NCI-H82 treated with DMSO at 0.1 percent for 48 hours (cell line): Measurements from ENCODE around the gene SNAI3.

Experiments
- DNase-seq: peaks from one replicate; lab custom pipeline; 2025; ENCODE audit not compliant: unreplicated experiment; lab: John Stamatoyannopoulos, UW

Gene SNAI3

DNA sequence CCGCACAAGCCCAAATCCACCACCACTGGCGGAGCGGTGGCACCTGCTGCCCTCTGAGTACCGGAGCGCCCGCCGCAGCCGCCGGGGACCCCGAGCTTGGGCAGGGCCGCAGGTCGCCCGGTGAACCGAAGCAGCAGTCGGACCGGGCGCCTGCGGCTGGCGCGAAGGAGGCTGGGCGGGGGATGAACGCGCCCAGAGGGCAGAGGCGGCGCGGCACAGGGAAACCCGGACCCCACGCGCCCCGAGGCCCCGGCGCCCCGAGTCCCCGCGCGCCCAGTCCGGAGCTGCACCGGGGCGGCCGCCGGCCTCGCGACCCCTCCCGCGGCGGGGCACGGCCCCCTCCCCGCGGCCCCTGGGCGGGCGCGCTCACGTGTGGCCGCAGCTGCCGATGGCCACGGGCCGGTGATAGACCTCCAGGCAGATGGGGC, 19.5 kb upstream of the SNAI3 start:
- DNase-seq, result no peak

GRCh38 chr16:88705076-88705684, 18.9 kb upstream of the SNAI3 start:
- DNase-seq, result no peak

- no peak for DNase-seq
These were observed 17.4 kb upstream of the SNAI3 start for GRCh38 chr16:88703486-88704309.

GRCh38 chr16:88702371-88703210, 16.3 kb upstream of the SNAI3 start:
- DNase-seq, result no peak

DNA sequence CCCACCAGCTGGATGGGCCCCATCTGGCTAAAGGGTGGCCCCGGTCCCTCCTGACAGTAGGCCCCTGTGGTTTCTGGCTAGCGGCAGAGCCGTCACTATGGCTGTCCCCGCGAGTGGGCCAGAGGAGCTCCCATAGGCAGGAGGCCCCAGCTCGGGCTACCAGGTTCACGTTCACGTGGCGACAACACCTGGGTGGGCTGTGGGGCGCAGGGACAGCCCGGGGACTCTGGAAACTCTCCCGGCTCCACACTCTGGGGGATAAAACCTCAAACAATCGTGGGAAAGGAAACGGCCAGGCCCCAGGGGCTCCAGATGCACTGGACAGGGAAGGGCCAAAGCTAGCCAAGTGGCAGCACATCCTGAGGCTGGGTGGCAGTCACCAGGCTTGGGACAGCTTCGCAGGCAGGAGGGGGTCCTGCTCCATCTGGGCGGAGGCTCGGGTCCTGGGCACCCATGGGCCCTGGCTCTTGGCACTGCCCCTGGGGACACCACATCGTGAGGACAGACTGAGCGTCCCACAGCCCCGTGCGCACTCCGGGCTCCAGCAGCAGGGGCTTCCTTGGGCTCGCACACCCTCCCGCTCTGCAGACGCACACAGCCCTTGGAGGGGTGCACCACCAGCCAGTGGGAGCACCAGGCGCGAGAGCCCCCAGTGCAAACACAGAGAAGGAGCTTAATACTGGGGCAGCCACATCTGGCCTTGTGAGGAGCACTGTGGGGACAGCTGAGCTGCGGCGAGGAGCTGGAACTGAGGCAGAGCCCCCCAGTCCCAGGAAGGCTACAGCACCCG, 15.5 kb upstream of the SNAI3 start:
- DNase-seq, result no peak

GRCh38 chr16:88700636-88701482, 14.6 kb upstream of the SNAI3 start:
- no peak for DNase-seq

DNA sequence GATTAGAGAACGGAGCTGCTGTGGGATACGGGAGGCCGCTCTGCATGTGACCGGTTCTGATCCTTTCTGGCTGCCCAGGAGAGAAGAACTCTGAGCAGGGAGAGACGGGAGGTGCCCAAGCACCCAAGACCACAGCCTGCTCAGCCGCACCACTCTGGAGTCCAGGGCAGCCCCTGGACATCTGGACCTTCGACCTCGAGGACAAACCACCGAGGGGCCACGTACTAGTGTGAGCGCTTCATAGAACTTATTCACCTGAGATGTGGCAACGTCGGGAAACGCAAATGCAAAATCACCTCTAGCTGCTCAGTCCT, 14.0 kb upstream of the SNAI3 start:
- DNase-seq, result no peak

- DNase-seq, result no peak
These were observed 12.9 kb upstream of the SNAI3 start for GRCh38 chr16:88699180-88699579.

DNA sequence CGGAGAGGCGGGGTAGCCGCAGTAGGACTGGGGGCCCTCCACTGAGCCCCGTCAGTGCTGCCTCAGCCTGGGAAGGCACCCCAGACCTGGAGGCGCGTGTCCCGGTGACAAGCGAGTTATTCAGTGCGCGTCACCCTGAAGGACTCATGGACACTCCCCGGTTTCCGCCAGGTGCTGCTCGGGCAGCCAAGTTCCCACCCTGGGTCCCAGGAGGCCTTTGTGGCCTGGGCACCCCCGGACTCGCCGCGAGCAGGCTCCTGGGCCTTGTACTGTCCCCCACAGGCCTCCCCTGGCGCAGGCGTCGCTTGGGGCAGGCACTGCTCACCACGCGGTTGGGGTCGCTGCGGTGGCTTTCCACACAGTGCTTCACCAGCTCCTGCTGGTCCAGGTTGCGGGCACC, 12.3 kb upstream of the SNAI3 start:
- DNase-seq, result no peak

GRCh38 chr16:88697831-88698615, 11.7 kb upstream of the SNAI3 start:
- DNase-seq, result no peak

- DNase-seq, result no peak
These were observed 11.0 kb upstream of the SNAI3 start for GRCh38 chr16:88697116-88697830.

DNA sequence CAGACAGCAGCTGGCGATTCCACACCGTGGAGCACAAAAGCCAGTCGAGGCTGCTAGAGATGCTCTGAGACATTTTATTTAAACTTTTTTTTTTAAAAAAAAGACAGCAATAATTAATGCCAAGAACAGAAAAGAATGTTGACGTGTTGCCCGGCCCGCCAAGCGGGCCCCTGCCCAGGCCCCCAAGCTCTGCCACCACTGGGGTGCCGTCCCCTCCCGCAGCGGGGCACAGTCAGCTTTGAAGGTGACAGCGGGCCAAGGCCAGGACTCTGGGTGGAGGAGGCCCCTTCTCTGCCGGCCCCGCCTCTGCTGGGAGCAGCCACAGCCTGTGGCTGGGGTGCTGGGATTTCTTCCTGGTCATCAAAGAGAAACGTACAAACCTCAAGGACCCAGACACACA, 10.1 kb upstream of the SNAI3 start:
- DNase-seq, result no peak

- no peak for DNase-seq
These were observed 9.4 kb upstream of the SNAI3 start for GRCh38 chr16:88695753-88696152.

DNA sequence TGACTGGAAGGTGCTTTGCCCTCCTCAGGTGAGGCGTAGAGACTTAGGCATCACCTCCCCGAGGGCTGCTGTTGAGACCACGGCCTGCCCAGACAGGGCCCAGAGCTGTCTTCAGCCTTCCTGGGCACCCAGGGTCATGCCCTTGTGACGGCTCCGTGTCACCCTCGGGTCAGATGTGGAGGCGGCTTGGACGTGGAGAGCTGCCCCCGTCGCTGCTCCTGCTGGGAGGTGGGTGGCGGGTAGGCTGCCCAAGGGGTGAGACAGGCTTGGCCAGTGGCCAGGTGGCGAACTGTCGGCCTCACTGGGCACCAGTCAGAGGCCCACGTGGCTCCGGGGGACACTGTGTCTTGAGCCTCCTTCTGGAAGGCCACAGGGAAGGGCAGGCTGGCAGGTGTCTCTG, 8.9 kb upstream of the SNAI3 start:
- DNase-seq, result no peak

DNA sequence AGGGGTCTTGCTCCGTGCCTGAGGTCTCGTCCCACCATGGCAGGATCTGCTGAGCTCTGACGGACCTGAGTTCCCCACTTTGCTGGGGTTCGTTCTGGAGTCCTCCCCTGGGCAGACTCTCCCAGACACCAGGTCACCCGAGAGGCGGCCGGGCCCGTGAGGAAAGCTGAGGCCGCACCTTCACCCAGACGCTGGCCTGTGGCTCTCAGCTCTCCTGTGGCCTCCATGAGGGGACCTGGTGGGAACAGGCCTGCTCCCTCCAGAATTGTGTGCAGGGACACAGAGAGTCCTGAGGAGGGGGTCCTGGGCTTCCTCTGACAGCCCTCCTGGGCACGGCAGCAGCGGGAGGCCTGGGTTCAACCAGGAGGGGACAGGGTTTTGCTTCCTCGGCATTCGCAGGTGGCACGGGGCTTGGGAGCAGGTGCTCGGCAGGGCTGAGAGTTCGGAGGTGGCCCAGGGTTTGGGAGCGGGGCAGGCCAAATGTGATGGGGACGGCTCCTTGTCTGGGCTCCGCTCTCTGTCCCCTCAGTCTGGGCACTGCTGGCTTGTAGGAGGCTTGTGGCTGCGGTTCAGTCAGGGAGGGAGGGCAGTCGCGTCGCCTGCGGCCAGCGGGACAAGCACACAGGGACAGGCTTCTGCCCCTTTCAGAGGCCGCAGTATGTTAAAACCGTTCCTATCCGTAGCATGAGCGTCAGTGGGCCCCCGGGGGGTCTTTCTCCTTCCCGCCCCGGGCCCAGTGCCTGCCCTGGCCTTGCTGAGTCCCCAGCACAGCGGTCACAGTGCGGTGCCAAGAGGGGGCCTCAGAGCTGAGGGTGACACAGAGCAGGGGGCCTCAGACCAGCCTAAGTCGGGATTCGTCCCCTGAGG, 8.1 kb upstream of the SNAI3 start:
- DNase-seq, result no peak

DNA sequence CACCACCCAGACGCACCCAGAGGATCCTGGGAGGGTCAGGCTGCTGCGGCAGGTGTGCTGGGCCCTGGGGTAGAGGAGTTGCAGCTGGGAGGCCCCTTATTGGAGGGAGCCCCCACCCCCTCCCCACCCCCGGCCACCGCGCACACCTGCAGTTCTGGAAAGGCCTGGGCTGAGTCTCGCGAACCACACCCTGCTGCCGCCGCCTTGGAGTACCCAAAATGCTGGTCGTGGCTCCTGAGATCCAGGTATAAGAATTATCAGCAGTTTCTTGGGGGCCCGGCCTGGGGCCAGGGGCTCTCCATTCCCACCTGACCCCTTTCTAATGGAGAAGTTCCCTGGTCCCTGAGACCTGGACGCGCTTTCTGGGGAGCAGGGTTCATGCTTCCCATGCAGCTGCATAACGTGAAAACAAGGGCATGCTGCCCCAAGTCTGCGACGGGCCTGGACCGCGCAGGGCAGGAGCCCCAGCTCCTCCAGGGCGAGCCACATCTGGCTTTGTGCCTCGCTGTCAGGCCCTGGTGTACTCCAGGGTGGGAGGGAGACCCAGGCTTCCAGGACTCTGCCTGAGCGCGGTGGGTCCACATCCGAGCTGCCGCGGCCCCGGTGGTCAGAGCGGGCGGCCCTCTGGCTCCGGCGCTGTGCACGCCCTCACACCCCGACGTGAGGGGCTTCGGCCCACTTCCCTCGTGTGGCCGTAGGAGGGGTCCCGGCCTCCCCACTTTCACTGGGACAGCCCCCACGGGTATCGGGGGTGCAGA, 7.3 kb upstream of the SNAI3 start:
- no peak for DNase-seq

DNA sequence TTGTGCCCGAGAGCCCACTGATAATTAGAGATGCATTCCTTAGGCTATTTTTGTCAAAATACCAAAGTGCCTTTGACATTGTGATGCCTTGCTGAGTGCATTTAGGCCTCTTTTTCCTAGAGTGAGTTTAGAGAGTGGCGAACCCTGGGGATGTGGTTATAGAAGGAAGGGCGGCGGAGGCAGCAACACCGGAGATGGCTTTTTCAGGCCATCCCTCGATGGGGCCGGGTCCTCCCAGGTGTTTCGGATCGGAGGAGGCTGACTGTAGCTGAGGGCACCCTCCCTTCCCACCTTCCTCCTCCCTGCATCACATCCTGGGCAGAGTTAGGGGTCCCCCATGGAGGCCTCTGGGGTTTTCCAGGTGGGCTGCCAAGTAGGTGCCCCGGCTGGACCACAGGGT, 6.6 kb upstream of the SNAI3 start:
- DNase-seq, result no peak
